Stomach (tissue), 4 donors: ENCODE results near the gene SNN.

ENCODE experiments used
- POLR2A ChIP-seq, 4 donors: fragments of 450-650 bp; IDR thresholded peaks; one replicate each; pipeline ENCODE4 v1.6.1; 2016; ENCODE audit warnings: antibody characterized with exemption in 4 of 4, control low read depth in 2 of 4, mild to moderate bottlenecking in 1 of 4, moderate library complexity in 1 of 4
- TF ChIP-seq, protein P1 (sequence below), 7 experiments: fragments of 450-650 bp in 4 of 7; fragments of 200-600 bp in 3 of 7; sonication (generic) in 3 of 7; IDR thresholded peaks; one replicate each; pipeline ENCODE4 v1.5.1; 2016 to 2019; ENCODE audit warnings: antibody characterized with exemption in 7 of 7, control low read depth in 2 of 7, mild to moderate bottlenecking in 1 of 7

DNA sequence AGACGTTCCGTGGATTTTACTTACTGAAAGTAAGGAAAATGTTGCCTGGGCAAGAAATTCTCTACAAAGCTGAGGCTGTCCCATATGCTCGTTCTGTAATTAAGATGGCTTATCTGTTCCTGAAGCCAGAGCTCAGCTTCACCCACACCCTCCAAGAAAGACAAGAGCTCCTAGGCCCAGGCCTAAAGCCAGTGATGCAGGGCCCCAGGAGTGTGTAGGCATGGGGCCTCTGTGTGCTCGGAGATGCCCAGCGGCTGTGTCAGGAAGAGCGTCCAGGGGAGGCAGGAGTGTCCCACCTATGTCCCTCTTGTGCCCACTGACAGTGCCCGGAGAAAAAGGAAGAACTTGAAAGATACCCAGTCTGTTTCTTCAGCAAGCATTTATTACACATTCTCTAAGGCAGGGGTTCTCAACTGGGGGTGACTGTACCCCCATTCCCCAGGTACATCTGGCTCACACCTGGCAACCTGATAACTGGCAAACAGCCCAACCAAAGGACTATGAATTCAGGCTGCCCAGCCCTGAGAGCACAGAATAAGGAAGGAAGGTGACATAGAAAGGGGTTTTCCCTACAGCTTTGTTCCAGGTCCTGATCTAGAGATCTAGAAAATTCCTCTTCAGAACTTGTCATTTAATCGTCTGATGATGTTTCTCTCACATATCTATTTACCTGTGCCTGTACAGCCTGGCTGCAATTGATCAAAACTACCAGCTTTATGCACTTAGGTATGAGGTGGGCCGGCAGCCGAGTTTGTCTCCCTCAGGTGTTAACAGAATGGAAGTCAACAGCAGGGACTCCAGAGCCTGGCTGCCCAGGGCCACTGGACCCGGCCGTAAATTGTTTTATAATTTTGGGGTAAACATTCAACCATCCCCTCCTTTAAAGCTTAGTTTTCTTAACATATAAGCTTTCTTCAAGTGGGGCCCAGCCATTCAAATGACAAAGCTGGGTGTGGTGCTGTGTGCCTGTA is 12.0 kb downstream of the SNN start:
- TF ChIP-seq, protein P1, sequence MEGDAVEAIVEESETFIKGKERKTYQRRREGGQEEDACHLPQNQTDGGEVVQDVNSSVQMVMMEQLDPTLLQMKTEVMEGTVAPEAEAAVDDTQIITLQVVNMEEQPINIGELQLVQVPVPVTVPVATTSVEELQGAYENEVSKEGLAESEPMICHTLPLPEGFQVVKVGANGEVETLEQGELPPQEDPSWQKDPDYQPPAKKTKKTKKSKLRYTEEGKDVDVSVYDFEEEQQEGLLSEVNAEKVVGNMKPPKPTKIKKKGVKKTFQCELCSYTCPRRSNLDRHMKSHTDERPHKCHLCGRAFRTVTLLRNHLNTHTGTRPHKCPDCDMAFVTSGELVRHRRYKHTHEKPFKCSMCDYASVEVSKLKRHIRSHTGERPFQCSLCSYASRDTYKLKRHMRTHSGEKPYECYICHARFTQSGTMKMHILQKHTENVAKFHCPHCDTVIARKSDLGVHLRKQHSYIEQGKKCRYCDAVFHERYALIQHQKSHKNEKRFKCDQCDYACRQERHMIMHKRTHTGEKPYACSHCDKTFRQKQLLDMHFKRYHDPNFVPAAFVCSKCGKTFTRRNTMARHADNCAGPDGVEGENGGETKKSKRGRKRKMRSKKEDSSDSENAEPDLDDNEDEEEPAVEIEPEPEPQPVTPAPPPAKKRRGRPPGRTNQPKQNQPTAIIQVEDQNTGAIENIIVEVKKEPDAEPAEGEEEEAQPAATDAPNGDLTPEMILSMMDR (IDR thresholded peaks at IDR 0.05), result no peak
- TF ChIP-seq POLR2A (IDR thresholded peaks at IDR 0.05), result no peak
